Natural killer cell (primary cell): ENCODE data around the gene RNH1. TPM values are rescaled to one million over a fixed set of nuclear protein-coding genes. Genes with fewer than 3 reads are reported as not detected.

Experiments used
- ATAC-seq, 3 donors: fragments of 150-1000 bp in 2 of 3; fragments of 200-7000 bp in 1 of 3; cut with Tn5 transposase; 1 replicate in 1 of 3; 2 replicates in 2 of 3; pipeline ENCODE4 v1.10.0; 2021; ENCODE audit warnings: mild to moderate bottlenecking in 2 of 3, moderate library complexity in 2 of 3
- DNase-seq, 2 donors: peaks; one replicate each; pipeline versions ENCODE4 v3.0.0 to v3.0.0-alpha.2; 2013 to 2021; ENCODE audit warnings: mixed read lengths in 1 of 2
- H3K27ac ChIP-seq: one replicate; pipeline ENCODE4 v1.5.1; 2013; ENCODE audit warnings: mild to moderate bottlenecking, low read length
- H3K27me3 ChIP-seq: one replicate; pipeline ENCODE4 v1.6.1; 2013; ENCODE audit warnings: low read length; ENCODE audit not compliant: control insufficient read depth, insufficient read depth
- H3K36me3 ChIP-seq: one replicate; pipeline ENCODE4 v1.6.1; 2013; ENCODE audit warnings: low read length; ENCODE audit not compliant: control insufficient read depth, insufficient read depth
- H3K4me1 ChIP-seq: one replicate; pipeline ENCODE4 v1.6.1; 2013; ENCODE audit warnings: low read length; ENCODE audit not compliant: control insufficient read depth, insufficient read depth
- H3K4me3 ChIP-seq: one replicate; pipeline ENCODE4 v1.5.1; 2013; ENCODE audit warnings: low read length
- H3K9me3 ChIP-seq: one replicate; pipeline ENCODE4 v1.6.1; 2013; ENCODE audit warnings: low read length; ENCODE audit not compliant: control insufficient read depth, insufficient read depth
- H3K27ac Mint-ChIP-seq, 2 donors: one replicate each; pipeline ENCODE4 v1.8.0; 2022; ENCODE audit warnings: mild to moderate bottlenecking in 2 of 2, mixed read lengths in 2 of 2, moderate library complexity in 1 of 2
- H3K27me3 Mint-ChIP-seq, 2 donors: one replicate each; pipeline ENCODE4 v1.8.0; 2022; ENCODE audit warnings: low read depth in 2 of 2, mixed read lengths in 2 of 2
- H3K36me3 Mint-ChIP-seq: one replicate; pipeline ENCODE4 v1.8.0; 2022; ENCODE audit warnings: mixed read lengths
- H3K4me1 Mint-ChIP-seq, 2 donors: one replicate each; pipeline ENCODE4 v1.8.0; 2022; ENCODE audit warnings: mixed read lengths in 2 of 2
- H3K4me3 Mint-ChIP-seq: one replicate; pipeline ENCODE4 v1.8.0; 2022; ENCODE audit warnings: mild to moderate bottlenecking, moderate library complexity, mixed read lengths
- H3K9me3 Mint-ChIP-seq, 2 donors: one replicate each; pipeline ENCODE4 v1.8.0; 2022; ENCODE audit warnings: mixed read lengths in 2 of 2
- WGBS: methylation state at CpG from one replicate; pipeline ENCODE4 v1.1.7; 2013; ENCODE audit warnings: missing lambda C conversion rate; ENCODE audit not compliant: insufficient coverage; 5-methylcytosine and 5-hydroxymethylcytosine counted together
- intact Hi-C: fragments of 100-400 bp; cut with micrococcal nuclease; formaldehyde crosslinking; loops from one replicate; pipeline ENCODE4 v1.14.2; 2022
- total RNA-seq, 4 donors: library from RNA; stranded (reverse); fragments of 120-200 nt in 1 of 4; gene quantifications; one replicate each; pipeline versions ENCODE4 v1.2.3 to v1.2.4, GENCODE V29; 2013 to 2022
- TF ChIP-seq, protein P1 (sequence below): fragments of 200-600 bp; IDR thresholded peaks from one replicate; pipeline ENCODE4 v1.8.0; 2022; ENCODE audit warnings: antibody characterized with exemption

Gene RNH1
- total RNA-seq, 3 donors from 2014 or later (not counting 1 experiment from before 2014, with no cell fraction given): 113 to 120 (median 118) TPM

DNA sequence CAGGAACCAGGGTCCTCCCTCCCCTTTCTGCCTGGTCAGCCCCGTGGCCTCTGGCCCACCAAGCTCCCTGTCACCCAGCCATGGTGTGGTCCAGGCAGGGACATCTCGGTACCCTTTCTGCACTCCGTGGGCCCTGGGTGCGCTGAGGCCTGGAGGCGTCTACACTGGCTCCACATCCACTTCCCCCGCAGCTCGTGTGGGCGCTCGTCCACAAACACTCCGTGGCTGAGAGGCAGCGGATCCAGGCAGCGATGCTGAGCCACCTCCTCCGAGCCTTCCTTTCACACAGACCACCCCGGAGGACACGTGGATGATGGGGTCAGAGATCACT, 16.1 kb downstream of the RNH1 start:
- 95% methylated on average over 15 of the region's 15 CpGs for WGBS
- no peaks in the 10 kb centered on the region for H3K9me3 Mint-ChIP-seq
- peaks cover 21% of the 10 kb centered on the region for H3K36me3 ChIP-seq
- no peaks in the 10 kb centered on the region for H3K27me3 Mint-ChIP-seq
- no peak for DNase-seq
- H3K36me3 Mint-ChIP-seq: no peaks in the 10 kb centered on the region
- no peak overlapping the region for H3K27ac ChIP-seq
- no peaks in the 10 kb centered on the region for H3K27me3 ChIP-seq
- no peak overlapping the region for H3K27ac Mint-ChIP-seq
- no peaks in the 10 kb centered on the region for H3K4me1 ChIP-seq
- no peak for ATAC-seq
- no peak overlapping the region for H3K4me3 Mint-ChIP-seq
- H3K4me1 Mint-ChIP-seq: no peaks in the 10 kb centered on the region
- intact Hi-C loops: no loop called here
- no peak overlapping the region for H3K4me3 ChIP-seq
- H3K9me3 ChIP-seq: no peaks in the 10 kb centered on the region
- TF ChIP-seq, protein P1, sequence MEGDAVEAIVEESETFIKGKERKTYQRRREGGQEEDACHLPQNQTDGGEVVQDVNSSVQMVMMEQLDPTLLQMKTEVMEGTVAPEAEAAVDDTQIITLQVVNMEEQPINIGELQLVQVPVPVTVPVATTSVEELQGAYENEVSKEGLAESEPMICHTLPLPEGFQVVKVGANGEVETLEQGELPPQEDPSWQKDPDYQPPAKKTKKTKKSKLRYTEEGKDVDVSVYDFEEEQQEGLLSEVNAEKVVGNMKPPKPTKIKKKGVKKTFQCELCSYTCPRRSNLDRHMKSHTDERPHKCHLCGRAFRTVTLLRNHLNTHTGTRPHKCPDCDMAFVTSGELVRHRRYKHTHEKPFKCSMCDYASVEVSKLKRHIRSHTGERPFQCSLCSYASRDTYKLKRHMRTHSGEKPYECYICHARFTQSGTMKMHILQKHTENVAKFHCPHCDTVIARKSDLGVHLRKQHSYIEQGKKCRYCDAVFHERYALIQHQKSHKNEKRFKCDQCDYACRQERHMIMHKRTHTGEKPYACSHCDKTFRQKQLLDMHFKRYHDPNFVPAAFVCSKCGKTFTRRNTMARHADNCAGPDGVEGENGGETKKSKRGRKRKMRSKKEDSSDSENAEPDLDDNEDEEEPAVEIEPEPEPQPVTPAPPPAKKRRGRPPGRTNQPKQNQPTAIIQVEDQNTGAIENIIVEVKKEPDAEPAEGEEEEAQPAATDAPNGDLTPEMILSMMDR: no peak

DNA sequence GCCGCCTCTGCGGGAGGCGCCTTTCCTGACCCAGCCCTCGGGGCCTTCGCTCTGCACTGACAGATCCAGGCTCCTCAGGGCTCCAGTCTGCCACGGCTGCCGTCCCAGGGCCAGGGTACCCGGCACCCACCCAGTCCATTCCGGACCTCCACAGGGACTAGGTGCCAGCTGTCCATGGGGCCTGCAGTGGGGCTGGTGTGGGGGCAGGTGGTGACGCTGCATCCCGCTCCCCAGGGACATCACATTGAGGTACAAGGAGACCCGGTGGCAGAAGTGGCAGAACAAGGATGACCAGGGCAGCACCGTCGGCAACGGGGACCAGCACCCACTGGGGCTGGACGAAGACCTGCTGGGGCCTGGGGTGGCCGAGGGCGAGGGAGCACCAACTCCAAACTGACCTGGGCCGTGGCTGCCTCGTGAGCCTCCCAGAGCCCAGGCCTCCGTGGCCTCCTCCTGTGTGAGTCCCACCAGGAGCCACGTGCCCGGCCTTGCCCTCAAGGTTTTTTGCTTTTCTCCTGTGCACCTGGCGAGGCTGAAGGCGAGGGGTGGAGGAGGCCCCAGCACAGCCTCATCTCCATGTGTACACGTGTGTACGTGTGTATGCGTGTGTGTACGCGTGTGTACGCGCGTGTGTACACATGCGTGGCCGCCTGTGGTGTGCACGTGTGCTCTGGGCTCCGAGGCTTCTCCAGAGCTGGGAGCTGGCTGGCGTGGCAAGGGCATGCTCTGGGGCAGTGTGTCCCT, 16.7 kb downstream of the RNH1 start:
- no peaks in the 10 kb centered on the region for H3K9me3 ChIP-seq
- intact Hi-C loops: no loop called here
- WGBS: 93% methylated on average over 38 of the region's 38 CpGs
- H3K27ac Mint-ChIP-seq: no peak overlapping the region
- H3K4me3 ChIP-seq: no peak overlapping the region
- ATAC-seq: no peak
- H3K36me3 Mint-ChIP-seq: no peaks in the 10 kb centered on the region
- H3K4me1 Mint-ChIP-seq: no peaks in the 10 kb centered on the region
- no peak overlapping the region for H3K4me3 Mint-ChIP-seq
- TF ChIP-seq, protein P1: no peak
- no peaks in the 10 kb centered on the region for H3K9me3 Mint-ChIP-seq
- no peaks in the 10 kb centered on the region for H3K27me3 ChIP-seq
- no peaks in the 10 kb centered on the region for H3K27me3 Mint-ChIP-seq
- H3K36me3 ChIP-seq: peaks cover 16% of the 10 kb centered on the region
- no peaks in the 10 kb centered on the region for H3K4me1 ChIP-seq
- no peak overlapping the region for H3K27ac ChIP-seq
- DNase-seq: no peak

GRCh38 chr11:489610-490185, 17.3 kb downstream of the RNH1 start:
- Histone ChIP-seq H3K27me3 (no peaks in the 10 kb centered on the region), H3K36me3 (peaks cover 10% of the 10 kb centered on the region), H3K9me3 (no peaks in the 10 kb centered on the region), H3K4me3 (no peak overlapping the region), H3K4me1 (no peaks in the 10 kb centered on the region), H3K27ac (no peak overlapping the region)
- ATAC-seq (no peak), DNase-seq (no peak)
- no peak overlapping the region for H3K4me3 Mint-ChIP-seq
- no peaks in the 10 kb centered on the region for H3K36me3 Mint-ChIP-seq
- no peaks in the 10 kb centered on the region for H3K27me3 Mint-ChIP-seq
- intact Hi-C loops: no loop called here
- H3K4me1 Mint-ChIP-seq: no peaks in the 10 kb centered on the region
- no peak overlapping the region for H3K27ac Mint-ChIP-seq
- 95% methylated on average over 37 of the region's 37 CpGs for WGBS
- TF ChIP-seq, protein P1: no peak
- no peaks in the 10 kb centered on the region for H3K9me3 Mint-ChIP-seq

DNA sequence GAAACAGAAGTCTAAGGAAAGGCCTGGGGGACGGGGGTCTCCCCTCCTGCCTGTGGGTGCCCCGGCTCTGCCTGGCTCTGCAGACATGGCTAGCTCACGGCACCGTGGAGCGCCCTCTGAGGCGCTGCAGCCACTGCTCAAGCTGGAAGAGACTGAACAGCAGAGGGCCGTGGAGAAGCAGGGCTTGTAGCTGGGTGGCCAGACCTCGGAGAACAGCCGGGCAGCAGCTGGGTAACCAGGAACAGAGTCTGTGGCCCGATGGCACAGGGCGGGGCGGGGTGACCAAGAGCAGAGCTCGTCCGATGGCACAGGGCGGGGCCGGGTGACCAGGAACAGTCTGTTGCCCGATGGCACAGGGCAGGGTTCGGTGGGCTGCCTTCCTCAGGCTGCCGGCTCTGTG, 18.1 kb downstream of the RNH1 start:
- H3K27me3 ChIP-seq: no peaks in the 10 kb centered on the region
- H3K36me3 ChIP-seq: peaks cover 5% of the 10 kb centered on the region
- Mint-ChIP-seq H3K27ac (no peak overlapping the region), H3K4me1 (no peaks in the 10 kb centered on the region), H3K4me3 (no peak overlapping the region), H3K9me3 (no peaks in the 10 kb centered on the region), H3K36me3 (no peaks in the 10 kb centered on the region), H3K27me3 (no peaks in the 10 kb centered on the region)
- WGBS: 97% methylated on average over 19 of the region's 19 CpGs
- H3K27ac ChIP-seq: no peak overlapping the region
- intact Hi-C loops: no loop called here
- ATAC-seq: no peak
- no peaks in the 10 kb centered on the region for H3K9me3 ChIP-seq
- no peaks in the 10 kb centered on the region for H3K4me1 ChIP-seq
- no peak overlapping the region for H3K4me3 ChIP-seq
- TF ChIP-seq, protein P1: no peak
- DNase-seq: no peak
